HEK293T (cell line): ENCODE results near the gene AP3M1.

Experiments
- FOXM1 ChIP-seq: fragments of 450-650 bp; IDR thresholded peaks from 2 replicates; pipeline ENCODE4 v1.6.1; 2017; ENCODE audit warnings: mild to moderate bottlenecking, borderline replicate concordance
- ZNF384 ChIP-seq: fragments of 450-650 bp; IDR thresholded peaks from 2 replicates; pipeline ENCODE4 v1.6.1; 2016

- TF ChIP-seq ZNF384 (no peak), FOXM1 (no peak)
Observed at GRCh38 chr10:74135452-74135851, 15.2 kb downstream of the AP3M1 start.
